ENCODE data around the gene TSSK6.

DNA sequence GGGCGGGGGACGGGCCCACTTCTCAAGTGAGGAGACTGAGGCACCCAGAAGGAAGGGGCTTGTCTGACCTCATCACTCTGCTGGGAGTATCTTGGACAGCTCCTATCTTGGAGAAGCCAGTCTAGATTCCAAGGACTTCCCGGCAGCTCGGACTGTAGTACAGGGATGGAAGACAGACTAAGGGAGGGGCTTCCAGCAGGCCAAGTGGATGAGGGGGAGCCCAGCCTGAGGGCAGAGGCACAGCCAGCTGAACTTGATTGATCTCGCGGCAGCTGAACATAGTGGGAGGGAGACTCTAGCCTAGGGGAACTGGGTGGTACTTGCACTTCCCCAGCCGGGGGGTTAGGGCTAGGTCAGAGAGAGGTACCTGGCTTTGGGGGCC, 23.4 kb upstream of the TSSK6 start:
- TF ChIP-seq FOXJ3 (CRISPR knock-in tag; IDR thresholded peaks at IDR 0.05; ENCODE audit: borderline replicate concordance) (no peak), NR1H2 (CRISPR knock-in tag; IDR thresholded peaks at IDR 0.05) (no peak), ZNF317 (CRISPR knock-in tag; IDR thresholded peaks at IDR 0.05; ENCODE audit: borderline replicate concordance, low read depth) (no peak), SMAD3 (CRISPR knock-in tag; IDR thresholded peaks at IDR 0.05; ENCODE audit: borderline replicate concordance) (no peak), ZNF423 (CRISPR knock-in tag; IDR thresholded peaks at IDR 0.05) (no peak), JUN (CRISPR knock-in tag; IDR thresholded peaks at IDR 0.05) (no peak), ELF4 (CRISPR knock-in tag; IDR thresholded peaks at IDR 0.05; ENCODE audit: low read depth) (no peak), TEAD4 (CRISPR knock-in tag; IDR thresholded peaks at IDR 0.05) (no peak)
- TF ChIP-seq, protein P1, sequence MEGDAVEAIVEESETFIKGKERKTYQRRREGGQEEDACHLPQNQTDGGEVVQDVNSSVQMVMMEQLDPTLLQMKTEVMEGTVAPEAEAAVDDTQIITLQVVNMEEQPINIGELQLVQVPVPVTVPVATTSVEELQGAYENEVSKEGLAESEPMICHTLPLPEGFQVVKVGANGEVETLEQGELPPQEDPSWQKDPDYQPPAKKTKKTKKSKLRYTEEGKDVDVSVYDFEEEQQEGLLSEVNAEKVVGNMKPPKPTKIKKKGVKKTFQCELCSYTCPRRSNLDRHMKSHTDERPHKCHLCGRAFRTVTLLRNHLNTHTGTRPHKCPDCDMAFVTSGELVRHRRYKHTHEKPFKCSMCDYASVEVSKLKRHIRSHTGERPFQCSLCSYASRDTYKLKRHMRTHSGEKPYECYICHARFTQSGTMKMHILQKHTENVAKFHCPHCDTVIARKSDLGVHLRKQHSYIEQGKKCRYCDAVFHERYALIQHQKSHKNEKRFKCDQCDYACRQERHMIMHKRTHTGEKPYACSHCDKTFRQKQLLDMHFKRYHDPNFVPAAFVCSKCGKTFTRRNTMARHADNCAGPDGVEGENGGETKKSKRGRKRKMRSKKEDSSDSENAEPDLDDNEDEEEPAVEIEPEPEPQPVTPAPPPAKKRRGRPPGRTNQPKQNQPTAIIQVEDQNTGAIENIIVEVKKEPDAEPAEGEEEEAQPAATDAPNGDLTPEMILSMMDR (IDR thresholded peaks at IDR 0.05): no peak
- TF ChIP-seq, protein P2, sequence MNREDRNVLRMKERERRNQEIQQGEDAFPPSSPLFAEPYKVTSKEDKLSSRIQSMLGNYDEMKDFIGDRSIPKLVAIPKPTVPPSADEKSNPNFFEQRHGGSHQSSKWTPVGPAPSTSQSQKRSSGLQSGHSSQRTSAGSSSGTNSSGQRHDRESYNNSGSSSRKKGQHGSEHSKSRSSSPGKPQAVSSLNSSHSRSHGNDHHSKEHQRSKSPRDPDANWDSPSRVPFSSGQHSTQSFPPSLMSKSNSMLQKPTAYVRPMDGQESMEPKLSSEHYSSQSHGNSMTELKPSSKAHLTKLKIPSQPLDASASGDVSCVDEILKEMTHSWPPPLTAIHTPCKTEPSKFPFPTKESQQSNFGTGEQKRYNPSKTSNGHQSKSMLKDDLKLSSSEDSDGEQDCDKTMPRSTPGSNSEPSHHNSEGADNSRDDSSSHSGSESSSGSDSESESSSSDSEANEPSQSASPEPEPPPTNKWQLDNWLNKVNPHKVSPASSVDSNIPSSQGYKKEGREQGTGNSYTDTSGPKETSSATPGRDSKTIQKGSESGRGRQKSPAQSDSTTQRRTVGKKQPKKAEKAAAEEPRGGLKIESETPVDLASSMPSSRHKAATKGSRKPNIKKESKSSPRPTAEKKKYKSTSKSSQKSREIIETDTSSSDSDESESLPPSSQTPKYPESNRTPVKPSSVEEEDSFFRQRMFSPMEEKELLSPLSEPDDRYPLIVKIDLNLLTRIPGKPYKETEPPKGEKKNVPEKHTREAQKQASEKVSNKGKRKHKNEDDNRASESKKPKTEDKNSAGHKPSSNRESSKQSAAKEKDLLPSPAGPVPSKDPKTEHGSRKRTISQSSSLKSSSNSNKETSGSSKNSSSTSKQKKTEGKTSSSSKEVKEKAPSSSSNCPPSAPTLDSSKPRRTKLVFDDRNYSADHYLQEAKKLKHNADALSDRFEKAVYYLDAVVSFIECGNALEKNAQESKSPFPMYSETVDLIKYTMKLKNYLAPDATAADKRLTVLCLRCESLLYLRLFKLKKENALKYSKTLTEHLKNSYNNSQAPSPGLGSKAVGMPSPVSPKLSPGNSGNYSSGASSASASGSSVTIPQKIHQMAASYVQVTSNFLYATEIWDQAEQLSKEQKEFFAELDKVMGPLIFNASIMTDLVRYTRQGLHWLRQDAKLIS (CRISPR knock-in tag; IDR thresholded peaks at IDR 0.05; ENCODE audit: borderline replicate concordance): no peak
- TF ChIP-seq, protein P3, sequence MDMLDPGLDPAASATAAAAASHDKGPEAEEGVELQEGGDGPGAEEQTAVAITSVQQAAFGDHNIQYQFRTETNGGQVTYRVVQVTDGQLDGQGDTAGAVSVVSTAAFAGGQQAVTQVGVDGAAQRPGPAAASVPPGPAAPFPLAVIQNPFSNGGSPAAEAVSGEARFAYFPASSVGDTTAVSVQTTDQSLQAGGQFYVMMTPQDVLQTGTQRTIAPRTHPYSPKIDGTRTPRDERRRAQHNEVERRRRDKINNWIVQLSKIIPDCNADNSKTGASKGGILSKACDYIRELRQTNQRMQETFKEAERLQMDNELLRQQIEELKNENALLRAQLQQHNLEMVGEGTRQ (CRISPR knock-in tag; IDR thresholded peaks at IDR 0.05): no peak
